ENCODE results near the gene PTGER3.

PTGER3 gene

GRCh38 chr1:70930062-70930461 lies 117.6 kb downstream of the PTGER3 start:
- no peak for TF ChIP-seq CTCF (conservative IDR thresholded peaks at IDR 0.05; ENCODE audit: low read length)
- H3K4me3 ChIP-seq (ENCODE audit: low read length): no peak overlapping the region
- no peak for DNase-seq (ENCODE audit: low read depth)

- no peak for TF ChIP-seq CTCF (conservative IDR thresholded peaks at IDR 0.05; ENCODE audit: low read length)
Observed at GRCh38 chr1:70922196-70922595, 125.4 kb downstream of the PTGER3 start.

More at GRCh38 chr1:70922196-70922595, 125.4 kb downstream of the PTGER3 start:
- DNase-seq (ENCODE audit: low read depth): no peak
- no peak overlapping the region for H3K4me3 ChIP-seq (ENCODE audit: low read length)

Data from AG10803 (cell line).